Measurements from ENCODE around the gene ADTRP.
A peak's percentile ranks its signal among the peaks of the same experiment; 100 is the strongest.

The ADTRP gene

DNA sequence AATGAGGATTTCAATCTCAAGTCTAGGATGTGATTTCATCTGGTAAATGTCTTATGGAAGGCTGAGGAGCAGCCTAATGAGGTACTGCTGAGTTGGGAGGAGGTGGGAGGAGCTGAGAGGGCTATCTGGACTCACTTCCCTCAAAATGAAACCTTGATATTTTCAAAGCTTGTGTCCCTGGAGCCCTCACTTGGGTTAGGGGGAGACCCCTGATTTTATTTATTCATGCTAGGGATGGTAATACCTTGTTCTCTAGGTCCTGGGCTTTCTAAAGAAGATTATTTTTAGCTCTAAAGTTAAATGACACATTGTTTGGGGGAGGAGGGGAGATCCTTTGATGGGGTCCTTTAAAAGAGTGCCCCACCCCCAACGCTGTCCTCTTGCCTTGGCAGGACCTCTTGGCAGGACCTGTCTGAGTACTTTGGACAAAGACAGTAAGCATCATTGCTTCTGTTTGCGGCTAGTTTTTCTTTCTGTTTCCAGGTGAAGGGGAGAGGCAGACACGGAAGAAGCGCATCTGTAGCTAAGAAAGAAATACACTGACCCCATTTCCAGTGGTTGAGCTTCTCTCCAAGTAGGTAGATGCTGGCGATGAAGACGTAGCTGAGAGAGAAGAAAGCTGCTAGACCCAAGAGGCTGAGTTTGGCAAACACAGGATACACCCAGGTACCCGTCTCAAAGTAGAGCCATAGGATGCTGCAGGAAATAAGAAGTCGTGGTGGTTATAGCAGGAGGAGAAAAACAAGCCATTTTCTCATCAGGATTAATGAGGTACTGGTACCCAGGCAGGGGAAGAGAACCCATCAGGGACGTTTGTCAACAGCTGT is 55.6 kb downstream of the ADTRP start:
- no peak for DNase-seq

DNA sequence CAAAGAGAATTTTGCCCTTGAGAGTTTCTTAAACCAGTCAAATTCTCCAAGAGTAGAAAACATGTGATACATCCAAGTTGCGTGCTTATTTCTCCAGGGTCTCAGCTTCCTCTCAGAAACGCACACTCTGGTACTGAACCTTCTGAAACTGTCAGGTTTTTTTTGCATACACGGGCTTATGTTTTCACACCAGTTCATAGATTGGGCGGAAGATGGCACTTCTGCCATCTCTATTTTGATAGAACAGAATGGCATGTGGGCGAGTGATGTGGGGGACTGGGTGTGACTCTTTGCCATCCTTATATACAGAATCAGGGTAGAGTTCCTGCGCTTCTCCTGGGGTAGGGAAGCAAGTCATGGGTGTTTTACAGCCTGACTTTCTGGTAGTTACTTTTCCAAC is 56.4 kb downstream of the ADTRP start:
- peak in 1 of 2 donors; percentile 47 for DNase-seq

DNA sequence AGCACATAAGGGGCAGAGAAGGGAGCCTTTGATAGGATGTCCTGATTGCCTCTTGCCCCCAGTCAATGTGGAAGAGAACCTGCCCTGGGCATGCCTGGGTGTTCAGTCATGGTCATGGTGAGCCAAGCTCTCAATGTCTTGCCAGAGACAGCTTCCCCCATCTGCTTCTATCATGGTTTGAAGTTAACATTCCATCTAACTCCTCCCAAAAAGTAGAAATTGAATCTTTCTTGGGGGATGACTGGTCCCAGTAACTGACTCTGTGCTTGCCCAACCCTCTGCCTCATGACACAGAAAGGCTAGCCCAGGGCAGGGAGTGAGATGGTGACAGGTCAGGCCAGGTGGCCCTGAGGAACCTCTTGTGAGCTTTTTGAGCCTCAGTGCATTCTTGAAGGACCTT is 60.1 kb downstream of the ADTRP start:
- DNase-seq, result no peak

DNA sequence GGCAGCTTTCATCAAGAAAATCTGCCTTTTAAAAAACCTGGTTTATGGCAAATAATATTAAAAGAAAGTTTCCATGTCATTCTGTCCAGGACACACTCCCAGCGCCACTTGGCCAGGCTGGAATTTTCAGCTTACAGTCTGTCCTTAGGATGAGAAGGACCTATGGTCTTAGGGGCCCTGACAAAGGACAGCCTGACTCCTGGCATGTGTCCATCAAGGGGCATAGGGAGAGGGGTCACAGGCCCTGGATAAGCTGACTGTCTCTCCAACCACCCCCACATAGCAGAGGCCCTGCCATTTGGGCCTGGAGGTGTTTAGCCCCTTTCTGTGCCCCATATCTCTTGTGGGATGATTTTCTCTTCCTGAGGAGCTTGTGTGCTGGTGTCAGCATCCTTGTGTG is 60.6 kb downstream of the ADTRP start:
- DNase-seq, result no peak

DNA sequence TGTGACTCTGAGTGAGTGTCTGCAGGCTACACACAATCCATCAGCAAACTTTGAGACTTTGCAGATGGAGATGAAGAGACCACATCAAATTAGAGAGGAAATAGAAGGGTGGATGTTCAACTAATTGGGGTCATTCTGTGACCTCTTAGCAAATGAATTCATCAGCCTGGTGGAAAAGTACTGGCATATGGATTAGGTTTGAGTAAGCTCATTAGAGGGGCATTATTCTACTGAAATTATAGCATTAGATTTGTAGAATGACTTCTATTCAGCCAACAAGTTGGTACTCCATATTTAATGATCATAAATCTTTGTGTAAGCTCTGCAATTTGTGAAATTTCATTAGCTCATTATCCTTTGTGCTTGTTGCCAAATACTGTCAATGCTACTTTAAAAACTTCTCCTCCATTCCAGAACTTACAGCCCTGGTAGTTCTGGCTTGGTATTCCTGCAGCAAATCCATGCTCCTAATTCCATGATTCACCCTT is 63.8 kb downstream of the ADTRP start:
- DNase-seq, result no peak

DNA sequence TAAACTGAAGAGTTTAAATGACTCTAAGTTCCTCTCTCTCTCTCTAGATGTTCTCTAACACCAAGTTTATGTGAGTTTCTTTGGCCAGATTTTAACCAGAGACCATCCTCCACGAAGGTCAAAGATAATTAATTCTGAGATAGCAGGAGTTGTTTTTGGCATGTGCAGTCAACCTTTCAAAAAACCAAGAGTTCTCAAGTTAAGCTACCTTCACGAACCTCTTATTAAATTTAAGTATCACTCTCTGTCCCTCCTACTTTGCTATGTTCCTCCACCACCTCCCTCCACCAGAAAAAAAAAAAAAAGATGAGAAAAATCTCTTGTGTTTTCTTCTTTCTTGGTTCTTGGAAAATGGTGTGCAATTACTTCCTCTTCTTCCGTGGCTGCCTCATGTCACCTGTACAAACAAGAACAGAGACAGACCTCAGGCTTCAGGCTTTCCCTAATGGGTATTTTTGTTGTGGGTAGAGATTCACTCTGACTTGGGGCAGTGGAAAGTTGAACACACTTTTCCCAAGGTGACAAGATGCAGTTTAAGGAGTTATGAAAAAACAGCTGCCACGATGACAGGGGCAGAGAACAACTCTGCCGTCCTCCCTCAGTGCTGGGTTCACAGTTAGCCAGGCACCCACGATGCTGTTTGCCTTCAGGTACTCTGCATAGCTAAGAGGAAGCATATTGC is 64.3 kb downstream of the ADTRP start:
- no peak for DNase-seq

DNA sequence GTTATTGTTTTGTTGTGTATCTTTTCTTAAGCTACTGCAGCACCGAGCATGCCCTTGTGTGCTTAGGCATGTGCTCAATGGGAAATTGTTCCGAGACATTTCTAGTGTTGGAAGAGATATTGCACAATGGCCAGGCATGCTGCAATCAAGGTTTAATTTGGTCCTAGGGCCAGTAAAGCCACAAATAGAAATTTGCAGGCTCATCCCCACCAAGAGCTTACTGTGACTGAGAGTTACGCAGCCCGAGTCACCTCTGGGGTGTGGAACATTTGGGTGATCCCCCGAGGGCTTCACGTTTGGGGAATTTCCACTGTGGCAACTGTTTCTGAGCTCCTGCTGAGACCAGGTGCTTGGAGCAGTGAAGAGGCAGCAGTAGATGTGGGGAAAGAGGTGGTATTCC is 65.8 kb downstream of the ADTRP start:
- DNase-seq, result peak; percentile 90 to 98

DNA sequence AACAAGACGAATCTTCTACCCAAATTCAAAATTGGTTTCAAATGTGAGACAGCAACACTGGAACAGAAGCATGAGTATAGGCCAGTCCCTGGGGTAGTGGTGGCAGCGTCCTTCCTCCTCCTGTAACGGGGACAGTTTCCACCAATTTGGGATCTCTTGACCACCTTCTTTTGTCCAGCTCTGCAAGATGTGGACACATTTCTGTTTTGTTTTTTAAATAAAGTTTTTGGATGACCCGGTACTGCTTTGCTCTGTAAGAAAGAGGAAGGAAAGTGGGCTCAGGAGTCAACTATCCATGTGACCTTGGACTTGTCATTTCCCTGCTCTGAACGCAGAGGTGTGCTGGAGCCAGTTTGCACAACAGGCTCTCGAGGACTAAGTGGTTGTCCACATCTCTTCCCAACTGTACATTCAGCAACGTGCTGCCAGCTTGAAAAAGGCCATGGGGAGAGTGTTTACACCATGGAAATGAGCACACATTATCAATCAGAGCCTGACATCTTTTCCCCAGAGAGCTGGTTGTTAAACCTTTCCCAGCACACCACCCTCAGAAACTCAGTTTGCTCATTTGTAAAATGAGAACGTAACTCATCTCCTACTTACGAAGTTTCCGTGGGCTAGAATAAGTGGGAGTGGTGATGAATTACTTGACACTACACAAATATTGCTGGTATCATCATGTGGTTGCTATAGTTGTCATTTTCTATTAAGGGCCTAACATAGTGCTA is 66.5 kb downstream of the ADTRP start:
- peak; percentile 67 to 93 for DNase-seq

DNA sequence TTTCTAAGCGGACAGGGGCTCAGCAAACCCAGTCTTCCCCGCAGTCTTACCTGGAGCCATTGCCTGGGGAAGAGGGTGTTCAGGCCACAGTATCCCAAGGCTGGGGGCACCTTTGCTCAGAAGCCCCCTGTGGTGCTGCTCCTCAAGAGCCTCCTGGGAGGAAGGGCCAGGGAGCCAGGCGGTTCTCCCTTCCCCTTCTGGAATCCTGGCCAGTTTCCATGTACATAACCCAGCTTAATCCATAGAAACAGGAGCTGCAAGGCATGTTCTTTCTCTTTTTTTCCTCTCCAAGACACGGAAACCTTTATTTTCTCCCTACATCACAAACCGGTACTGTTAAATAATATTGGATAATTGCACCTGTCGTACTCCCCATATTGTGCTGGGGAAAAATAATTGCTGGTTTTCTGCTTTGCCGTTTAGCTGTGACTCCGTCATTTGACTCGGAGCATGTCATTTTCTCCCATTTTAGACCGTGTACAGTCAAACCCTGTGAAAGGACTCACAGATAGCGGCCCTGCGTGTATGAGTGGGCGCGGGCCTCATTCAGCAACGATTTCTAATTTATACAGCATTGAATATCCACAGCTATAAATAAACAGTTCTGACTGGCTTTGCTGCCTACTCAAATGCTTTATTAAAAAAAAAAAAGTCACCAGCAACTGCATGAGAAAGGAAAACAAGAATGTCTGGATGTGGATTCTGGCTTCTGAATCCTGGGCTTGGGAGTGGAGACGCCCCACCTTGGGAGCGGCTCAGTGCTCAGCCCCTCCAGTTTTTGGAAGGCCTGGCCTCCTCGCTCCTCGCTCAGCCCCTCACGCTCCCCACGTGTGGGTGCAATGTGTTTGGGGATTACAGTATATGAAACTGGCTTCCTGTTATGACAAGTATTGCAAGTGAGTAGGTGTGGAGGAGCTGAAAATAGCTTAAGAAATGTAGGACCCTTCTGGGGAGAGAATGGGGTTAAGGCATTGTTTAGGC is 67.3 kb downstream of the ADTRP start:
- peak; percentile 75 to 96 for DNase-seq

DNA sequence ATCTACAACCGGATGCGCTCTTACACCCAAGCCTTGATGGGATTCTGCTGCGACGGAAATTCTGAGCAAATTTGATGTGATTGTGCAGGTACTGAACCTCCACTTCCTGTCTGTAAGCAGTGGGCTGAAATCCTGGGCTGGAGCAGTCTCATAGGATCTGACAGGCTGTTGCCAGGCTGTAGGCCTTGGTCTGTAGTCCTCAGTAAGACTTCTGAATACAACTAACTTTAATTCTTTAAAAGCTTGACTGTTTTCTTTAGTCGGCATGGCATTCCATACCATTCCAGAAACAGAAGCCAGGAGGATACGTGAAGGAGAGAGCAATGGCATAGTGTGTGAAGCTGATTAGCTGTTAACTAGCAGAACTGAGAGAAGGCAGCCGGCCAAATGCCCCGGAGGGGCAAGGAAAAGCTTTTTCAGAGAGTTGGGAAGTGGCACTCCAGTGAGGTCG is 68.3 kb downstream of the ADTRP start:
- DNase-seq, result no peak

DNA sequence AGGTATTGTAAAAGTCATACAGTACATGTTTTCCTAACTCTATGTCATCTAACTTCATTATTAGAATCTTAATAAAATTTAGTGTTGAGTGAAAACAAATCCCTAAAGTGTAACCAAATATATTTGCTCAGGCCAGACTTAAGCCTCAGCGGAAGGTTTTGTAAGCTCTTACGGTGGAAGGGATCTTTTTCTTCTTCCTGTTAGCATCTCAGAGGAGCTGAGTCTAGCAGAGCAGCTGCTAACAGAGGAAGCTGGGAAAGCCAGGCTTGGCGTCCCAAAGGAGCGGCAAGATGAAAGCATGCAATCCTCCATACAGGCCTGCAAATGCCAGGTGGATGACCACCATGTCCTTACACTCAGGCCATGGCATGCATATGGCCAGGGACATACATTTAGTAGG is 72.4 kb downstream of the ADTRP start:
- no peak for DNase-seq

DNA sequence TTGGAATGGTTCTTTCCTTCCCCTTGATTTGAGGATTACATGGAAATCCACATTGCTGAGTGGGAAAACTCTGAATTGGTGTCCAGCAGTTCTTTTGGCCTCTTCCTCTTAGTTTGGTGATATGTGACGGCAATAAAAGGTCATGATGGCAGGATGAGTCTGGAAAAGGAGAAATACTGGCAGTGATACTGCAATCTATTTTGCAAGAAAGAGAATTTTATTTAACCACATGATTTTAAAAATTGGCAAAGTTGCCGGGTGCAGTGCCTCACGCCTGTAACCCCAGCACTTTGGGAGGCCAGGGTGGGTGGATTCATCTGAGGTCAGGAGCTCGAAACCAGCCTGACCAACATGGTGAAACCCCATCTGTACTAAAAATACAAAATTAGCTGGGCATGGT is 73.1 kb downstream of the ADTRP start:
- DNase-seq, result peak; percentile 31 to 62

DNA sequence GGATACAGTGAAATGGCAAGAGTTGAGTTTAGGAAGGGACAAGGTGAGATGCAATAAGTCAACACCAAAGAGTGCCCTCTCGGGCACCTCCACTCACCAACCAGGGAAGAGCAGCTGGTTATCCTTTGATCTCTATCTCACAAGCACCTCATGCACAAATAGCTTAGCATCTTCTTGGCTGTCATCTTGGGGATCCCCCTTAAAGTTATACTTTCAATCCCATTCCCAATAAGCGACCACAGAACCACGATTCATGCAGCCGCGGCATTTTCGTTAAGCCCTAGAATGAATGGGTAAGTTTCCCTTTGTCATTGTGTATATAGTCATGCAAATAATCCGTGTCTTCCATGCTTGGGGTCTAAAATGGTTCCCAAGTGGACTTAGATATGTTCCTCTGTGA is 73.5 kb downstream of the ADTRP start:
- no peak for DNase-seq

DNA sequence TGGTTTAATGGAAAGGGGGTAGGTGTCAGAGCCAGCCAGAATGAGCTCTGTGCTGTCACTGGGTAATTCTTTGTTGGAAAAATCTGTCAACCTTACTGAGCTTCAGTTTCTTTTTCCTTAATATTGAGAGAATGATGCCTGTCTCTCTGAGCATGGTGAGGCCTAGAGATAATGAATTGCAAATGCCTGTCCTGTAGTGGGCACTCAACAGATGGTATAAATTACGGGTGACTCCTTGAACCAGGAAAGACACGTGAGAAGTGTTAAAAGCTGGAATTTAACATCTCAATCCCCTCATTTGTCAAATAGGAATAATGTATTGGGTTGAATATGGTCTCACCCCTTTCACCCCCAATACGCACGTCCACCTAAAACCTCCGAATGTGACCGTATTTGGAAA is 74.9 kb downstream of the ADTRP start:
- no peak for DNase-seq

DNA sequence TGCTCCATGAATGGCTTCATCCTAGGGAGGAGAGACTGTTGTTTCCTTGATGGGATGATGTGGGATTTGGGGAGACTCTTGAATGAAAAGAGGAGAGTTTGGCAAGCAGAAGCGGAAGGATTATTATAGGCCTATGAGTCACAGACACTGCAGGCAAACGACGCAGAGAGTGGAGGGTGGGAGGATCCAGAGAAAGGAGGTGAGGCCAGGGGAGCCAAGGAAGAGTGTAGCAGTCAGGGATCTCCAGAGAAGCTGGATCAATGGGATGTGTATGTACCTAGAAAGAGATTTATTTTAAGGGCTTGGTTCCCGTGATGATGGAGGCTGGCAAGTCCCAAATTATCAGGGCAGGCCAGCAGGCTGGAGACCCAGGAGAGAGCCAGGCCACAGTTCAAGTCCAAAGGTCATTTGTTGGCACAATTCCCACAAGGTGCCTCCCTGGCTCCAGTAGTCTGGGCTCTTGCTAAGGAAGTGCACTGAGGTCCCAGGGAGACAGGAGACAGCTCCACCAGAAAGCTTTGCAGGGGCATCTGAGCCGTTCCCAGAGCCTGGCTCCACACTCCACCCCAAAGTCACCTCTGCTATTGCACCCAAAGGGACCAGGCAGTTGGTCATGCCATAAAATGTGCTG is 76.0 kb downstream of the ADTRP start:
- DNase-seq, result peak; percentile 51 to 77

DNA sequence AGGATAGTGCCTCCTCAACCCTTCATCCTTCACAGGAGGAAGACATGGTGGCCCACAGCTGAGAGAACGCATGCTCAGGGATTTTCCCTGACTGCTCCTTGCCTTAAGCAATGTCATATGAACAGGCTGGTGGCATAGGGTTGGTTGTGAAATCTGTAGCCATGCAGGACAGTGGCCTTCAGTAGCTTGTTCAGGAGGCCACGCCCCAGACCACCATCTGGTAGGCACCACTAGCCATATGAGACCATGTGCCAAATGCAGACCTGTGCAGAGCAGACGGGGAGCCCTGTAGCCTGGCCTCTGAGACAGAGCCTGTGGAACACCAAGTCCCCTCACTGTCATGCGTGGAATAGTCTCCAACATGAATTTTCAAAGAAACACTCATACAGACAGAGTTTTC is 76.5 kb downstream of the ADTRP start:
- peak; percentile 64 to 93 for DNase-seq

DNA sequence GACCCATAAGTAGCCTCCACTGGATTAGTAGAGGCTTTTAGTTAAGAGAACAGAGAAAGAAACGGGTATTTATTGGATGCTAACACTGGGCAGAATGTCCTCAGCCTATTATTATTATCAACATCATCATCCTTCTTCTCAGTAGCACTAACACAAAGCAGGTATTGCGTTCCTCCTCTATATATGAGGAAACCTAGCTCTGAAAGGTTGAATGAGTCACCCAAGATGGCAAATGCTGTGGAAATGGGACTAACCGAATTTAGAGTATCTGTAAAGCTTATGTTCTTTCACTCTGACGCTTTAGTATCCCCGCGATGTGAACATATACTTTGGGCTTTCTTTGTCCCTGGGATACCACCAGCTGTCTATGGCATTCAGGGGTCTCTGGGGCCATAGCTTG is 77.0 kb downstream of the ADTRP start:
- DNase-seq, result no peak

DNA sequence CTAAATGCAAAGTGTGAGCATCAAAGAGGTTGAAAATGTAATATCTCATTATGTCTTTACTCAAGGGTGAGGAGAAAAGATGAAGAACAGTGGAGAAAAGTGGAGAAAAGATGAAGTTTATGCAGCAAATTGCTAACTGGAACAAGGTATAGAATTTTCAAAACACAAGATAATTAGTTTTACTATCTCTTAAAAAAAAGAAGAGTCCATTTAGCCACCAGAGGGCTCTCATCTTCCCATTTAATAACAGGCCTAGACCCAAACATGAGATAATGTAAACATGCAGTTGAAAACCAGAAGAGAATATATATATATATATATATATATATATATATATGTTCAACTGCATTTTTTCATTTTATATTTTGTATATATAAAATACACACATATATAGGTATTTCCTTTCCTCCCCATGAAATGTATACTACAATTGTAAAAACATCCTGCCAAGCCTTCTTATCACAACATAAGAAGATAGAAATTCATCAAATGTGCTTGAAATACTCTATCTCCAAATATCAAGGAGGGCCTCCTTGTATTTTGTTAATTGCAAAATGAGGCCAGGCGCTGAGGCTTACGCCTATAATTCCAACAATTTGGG is 78.4 kb downstream of the ADTRP start:
- DNase-seq, result peak; percentile 66 to 78

DNA sequence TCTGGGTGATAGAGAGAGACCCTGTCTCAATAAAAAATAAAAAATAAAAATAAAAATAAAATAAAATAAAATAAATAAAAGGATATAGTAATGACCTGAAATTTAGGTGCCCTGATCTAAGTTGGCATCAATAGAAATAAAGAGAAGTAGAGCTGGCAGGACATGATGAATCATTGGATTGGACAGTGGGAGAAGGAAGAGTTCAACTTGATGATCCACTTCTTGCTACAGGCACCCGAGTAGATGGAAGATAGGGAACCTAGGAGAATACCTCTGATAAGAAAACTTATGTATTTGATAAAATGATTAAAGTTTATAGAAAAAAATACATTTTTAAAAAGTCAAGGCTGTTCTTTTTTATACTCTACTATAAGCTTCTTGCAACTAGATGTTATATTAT is 79.0 kb downstream of the ADTRP start:
- DNase-seq, result peak; percentile 27 to 60

DNA sequence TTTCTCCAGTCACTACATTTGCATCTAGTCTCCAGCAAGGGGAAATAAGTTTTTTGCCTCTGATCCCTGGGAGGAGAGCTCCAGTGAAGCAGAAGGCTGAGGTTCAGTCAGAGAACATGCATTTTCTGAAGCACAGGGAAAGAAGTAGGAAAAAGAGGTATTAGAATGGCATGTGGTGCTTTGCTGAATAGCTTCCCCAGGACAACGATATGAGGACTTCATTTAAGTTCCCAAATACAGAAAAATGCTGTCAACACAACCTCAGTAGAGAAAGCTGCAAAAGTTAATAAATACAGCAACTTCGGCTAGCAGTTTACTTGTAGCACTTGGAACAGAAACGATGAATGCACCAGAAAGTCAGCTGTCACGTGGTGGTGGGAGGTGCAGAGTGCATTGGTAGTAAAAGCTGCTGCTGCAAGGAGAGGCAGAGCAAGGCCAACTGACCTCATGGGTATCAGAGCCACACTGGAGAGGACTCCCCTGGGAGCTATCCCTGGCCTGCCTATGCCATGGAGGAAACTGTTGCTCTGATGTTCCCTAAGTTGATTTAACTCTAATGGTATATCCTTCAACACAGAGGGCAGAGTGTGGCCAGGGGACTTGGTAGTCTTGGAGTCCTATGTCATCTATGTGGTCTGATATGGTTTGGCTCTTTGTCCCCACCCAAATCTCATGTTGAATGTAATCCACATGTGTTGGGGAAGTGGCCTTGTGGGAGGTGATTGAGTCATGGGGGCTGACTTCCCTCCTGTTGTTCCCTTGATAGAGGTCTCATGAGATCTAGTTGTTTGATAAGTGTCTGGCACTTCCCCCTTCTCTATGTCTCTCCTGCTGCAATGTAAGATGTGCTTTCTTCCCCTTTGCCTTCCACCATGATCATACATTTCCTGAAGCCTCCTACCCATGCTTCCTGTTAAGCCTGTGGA is 85.9 kb downstream of the ADTRP start:
- DNase-seq, result peak; percentile 48 to 63
